Body of pancreas (tissue), 4 donors: ENCODE data around the gene A3GALT2.

Experiments used
- CTCF ChIP-seq, 7 experiments: fragments of 450-650 bp in 4 of 7; fragments of 200-600 bp in 3 of 7; sonication (generic) in 3 of 7; IDR thresholded peaks; one replicate each; pipeline ENCODE4 v1.5.1; 2016 to 2019; ENCODE audit warnings: antibody characterized with exemption in 7 of 7
- POLR2A ChIP-seq, 3 donors: fragments of 450-650 bp; IDR thresholded peaks; one replicate each; pipeline ENCODE4 v1.6.1; 2016; ENCODE audit warnings: antibody characterized with exemption in 3 of 3, mild to moderate bottlenecking in 2 of 3

DNA sequence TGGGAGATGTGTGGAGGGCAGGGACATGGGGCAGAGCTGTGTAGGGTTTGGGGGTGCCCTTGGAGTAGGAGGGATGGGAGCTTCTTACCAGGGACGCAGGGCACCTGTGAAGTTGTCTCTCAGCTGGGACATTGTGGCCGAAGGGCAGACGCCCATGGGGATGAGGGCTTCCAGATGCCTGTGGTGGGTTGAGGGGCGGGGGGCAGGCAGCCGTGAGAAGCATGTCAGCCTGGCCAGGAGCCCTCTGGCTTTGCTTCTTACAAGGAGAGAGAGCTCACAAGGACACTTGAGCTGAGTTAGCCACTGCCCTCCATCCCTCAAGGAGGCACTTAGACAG lies 8.5 kb downstream of the A3GALT2 start:
- TF ChIP-seq CTCF (IDR thresholded peaks at IDR 0.05) (no peak), POLR2A (IDR thresholded peaks at IDR 0.05) (no peak)
